Measurements from ENCODE around the gene PICK1. TPM values are rescaled to one million over a fixed set of nuclear protein-coding genes. Genes with fewer than 3 reads are reported as not detected.
"Not testable (repeated sequence)": the region's sequence is repeated elsewhere in the genome, so short reads cannot be mapped to it uniquely, and the experiment has no call there.

The PICK1 gene
- total RNA-seq, 2 donors from 2014 or later: 15.7 to 17.5 TPM

GRCh38 chr22:38029370-38029769, 27.8 kb upstream of the PICK1 start:
- intact Hi-C loops (cut with DNase I): no loop called here
- DNase-seq (ENCODE audit: low spot score): no peak

- DNase-seq (ENCODE audit: low spot score): no peak
- intact Hi-C loops (cut with DNase I): no loop called here
Observed at GRCh38 chr22:38029901-38030300, 27.3 kb upstream of the PICK1 start.

- DNase-seq (ENCODE audit: low spot score): no peak
- intact Hi-C loops (cut with DNase I): no loop called here
Observed at GRCh38 chr22:38030311-38031133, 26.7 kb upstream of the PICK1 start.

DNA sequence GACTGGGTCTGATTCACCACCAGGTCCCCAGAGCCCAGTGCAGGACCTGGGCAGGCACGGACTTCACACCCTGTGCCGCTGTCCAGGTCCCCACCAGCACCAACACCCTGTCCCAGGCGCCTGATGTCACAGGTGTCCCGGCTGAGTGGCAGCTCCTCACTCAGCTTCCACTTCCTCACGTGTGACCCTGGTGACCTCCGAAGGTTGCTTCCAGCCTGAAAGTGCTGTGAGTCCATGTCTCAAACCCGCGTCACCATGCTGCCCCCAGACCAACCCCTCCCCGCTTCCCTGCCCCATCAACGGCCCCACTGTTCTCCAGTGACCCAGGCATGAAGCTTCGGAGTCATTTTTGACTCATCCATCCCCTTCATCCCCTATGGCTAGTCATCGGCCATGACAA, 25.7 kb upstream of the PICK1 start:
- intact Hi-C loops (cut with DNase I): no loop called here

DNA sequence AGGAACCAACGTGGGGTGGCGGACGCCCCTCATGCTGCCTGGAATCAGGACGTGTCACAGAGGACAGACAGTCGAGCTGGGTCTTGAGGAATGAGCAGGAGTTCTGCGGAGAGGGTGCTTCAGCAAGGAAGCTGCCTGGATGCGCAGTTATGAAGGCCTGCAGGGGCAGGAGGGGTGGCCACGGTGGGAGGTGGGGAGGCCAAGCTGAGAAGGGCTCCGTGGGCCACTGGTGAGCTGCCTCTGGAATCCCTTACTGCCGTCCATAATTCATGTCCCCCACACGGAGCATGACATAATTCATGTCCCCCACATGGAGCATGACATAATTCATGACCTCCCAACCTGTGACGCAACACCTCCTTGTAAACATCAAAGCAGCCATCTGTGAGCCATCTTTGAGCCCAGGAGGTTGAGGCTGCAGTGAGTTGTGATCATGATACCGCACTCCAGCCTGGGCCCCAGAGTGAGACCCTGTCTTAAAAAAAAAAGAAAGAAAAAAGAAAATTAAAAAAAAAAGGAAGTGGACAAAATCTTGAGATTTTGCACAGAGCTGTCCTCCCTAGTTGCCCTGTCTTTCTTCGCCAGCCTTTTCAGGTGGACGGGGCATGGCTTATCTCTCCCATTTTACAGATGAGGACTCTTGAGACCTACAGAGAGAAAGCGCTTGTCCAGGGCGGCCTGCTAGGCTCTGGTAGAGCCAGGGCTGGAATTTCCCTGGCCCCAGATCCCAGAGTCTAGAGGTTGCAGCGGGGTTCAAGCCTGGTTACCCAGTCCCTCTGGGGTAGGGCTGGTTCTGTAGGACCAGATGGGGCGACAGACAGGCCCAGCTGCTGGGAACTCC, 24.3 kb upstream of the PICK1 start:
- no peak for DNase-seq (ENCODE audit: low spot score)
- intact Hi-C loops (cut with DNase I): no loop called here

More for the DNA sequence above, 25.7 kb upstream of the PICK1 start:
- DNase-seq (ENCODE audit: low spot score): no peak

DNA sequence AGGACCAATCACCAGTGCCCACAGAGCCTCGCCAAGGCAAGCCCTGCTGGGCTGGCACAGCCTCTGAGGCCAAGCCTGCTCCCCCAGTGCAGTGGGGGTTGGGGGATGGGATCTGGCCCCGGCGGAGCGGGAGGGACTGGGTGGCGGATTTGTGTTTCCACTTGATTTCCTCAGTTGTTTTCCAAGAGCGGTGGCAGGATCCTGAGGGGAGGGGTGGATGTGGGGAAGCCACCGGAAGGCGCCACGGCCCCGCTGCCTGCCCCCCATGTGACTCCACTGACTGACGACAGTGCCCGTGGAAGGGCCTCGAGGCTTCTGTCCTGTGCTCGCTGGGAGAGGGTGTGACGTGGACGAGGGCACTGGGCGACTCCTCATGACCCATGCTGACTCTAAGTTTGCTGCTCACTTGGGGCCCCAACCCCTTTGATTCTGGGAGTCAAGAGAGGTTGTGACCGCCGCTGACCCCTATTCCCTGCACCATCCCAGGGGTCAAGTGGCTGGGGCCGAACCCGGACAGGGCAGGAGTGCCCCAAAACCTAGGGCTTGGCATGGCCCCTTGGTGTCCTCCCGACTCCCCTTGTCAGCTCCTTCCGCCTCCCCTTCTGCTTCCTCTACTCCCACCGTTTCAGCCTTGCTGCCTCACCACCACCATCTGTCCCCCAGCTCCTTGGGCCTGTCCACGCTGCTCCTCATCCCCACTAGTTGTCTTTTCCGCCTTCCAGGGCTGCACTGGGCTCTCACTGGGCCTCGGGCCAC, 23.5 kb upstream of the PICK1 start:
- intact Hi-C loops (cut with DNase I): no loop called here
- DNase-seq (ENCODE audit: low spot score): no peak

DNA sequence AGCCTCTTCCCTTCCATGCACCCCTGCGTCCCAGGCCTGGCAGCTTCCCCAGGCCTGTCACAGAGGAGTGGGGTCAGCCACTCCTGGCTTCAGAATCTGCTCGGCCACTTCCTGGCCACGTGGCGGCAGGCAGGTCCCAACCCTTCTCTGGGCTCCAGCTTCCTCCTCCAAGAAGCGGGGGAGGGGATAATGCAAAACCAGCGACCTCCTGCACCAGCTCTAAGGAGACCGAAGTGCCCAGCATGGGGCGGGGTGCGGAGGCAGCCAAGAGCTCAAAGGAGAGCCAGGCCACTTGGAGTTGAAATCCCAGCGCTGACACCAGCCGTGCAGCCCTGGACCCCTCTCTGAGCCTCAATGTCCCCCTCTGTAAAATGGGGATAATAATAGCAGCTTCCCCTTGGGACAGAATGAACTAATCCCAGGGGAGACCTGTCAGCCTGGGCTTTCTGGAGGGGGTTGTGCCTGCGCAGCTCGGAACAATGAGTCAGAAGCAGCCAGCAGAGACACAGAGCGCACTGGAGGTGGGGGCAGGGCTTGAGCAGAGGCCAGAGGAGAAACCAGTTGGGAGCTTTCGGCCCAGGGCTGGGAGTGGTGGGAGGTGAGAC, 22.8 kb upstream of the PICK1 start:
- intact Hi-C loops (cut with DNase I): no loop called here
- DNase-seq (ENCODE audit: low spot score): peak; percentile 92

DNA sequence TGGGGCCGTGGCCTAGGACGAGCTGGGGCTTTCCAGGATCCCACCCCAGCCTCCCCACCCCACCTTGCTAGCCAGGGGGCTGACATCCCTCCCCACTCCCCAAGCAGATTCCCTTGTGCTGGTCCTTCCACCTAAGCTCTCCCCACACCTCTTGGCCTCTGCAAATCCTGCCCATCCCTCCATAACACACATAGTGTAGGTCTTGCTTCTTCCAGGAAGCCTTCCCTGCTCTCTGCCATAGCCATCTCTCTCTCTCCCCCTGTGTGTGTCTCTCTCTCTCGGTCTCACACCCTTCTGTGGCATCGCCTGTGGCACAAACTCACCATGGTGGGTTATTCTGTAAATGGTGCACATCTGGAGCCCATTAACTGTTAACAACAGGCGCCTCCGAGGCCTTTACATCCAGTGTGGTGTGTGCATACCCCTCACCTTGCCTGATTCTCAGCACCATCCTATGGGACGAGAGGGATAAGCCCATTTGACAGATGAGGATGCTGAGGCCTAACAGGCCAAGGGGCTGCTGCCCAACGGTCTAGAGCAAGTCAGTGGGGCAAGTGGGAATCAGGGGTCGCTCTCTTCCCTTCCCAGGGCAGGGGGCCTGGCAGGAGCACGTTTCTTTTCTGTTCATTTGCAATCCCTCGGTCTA, 22.2 kb upstream of the PICK1 start:
- intact Hi-C loops (cut with DNase I): no loop called here
- no peak for DNase-seq (ENCODE audit: low spot score)

DNA sequence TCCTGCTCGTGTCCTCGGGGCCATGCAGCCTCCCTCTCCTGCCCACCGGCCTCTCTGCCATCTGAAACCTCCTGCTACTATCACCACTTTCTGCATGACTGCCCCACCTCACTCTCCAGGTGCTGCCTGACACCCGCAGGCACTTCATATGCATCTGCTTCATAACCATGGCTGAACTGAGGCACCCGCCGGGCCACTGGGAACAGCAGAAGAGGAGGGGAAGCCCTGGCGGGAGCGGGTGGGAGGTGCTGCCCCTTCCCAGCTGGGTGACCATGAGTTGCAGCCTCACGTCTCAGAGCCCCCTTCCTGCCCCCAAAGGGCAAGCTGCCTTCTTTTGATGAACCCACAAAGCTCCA, 21.7 kb upstream of the PICK1 start:
- intact Hi-C loops (cut with DNase I): no loop called here

GRCh38 chr22:38036392-38037062, 20.7 kb upstream of the PICK1 start:
- no peak for DNase-seq (ENCODE audit: low spot score)
- intact Hi-C loops (cut with DNase I): no loop called here

More for the DNA sequence above, 21.7 kb upstream of the PICK1 start:
- no peak for DNase-seq (ENCODE audit: low spot score)

GRCh38 chr22:38037367-38038150, 19.6 kb upstream of the PICK1 start:
- intact Hi-C loops (cut with DNase I); DNase-seq (ENCODE audit: low spot score): not testable (repeated sequence)

DNA sequence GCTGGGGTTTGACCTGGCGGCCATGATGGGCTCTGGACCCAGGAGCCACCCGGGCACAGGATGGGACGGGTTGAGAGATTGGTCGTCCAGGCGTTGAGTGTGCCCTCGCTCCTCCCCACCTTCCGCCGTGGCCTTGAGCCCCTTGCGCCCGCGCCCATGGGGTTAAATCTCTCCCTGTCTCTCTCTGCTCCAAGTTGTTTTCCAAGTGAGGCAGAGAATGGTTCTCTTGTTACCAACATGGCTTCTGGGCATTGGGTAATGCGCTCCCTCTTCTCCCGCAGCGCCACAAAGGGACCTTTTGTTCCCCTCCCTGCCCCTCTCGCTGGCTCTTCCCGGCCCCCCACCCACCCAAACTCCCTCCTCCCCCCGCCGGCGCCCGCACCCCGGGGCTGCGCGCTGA, 18.8 kb upstream of the PICK1 start:
- intact Hi-C loops (cut with DNase I): no loop called here
- DNase-seq (ENCODE audit: low spot score): no peak

GRCh38 chr22:38038890-38039812, 18.1 kb upstream of the PICK1 start:
- DNase-seq (ENCODE audit: low spot score): no peak
- intact Hi-C loops (cut with DNase I): no loop called here

DNA sequence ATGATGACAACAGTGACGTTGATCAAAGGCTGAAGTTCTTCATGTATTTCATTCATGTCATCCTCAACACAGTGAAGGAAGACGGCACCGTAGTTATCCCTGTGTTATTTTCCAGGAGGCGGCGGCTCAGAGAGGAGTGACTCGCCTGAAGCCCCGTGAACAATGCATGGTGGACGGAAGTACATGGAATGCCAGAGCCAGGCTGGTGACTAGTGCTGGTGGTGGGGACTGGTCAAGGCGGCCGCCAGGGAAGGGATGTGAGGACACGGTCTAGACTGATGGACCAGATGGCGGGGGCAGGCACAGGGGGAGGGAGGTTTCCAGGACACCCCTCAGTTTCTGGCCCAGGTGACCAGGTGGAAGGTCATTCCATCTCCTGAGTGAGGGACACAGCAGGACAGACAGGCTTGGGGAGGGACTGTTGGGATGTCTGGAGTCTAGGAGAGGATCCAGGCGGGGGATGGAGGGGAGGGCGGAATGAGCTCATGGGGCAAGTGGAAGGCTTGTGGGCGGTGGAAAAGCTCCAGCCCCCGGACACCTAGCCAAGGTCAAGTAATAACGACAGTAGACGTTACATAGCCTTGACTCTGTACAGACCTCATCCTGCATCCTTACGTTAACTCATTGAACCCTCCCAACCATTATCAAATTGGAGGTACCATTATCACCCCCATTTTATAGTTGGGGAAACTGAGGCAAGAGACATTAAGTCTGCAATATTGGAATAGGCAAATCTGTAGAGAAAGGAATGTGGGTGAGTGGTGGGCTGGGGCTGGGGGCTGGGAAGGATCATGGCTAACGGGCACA, 16.0 kb upstream of the PICK1 start:
- intact Hi-C loops (cut with DNase I): loop anchor here in 1 of 2 donors (10.0 kb wide), 1 partner anchor 534 kb away; the partner anchor contains the start of gene DMC1
- DNase-seq (ENCODE audit: low spot score): no peak

DNA sequence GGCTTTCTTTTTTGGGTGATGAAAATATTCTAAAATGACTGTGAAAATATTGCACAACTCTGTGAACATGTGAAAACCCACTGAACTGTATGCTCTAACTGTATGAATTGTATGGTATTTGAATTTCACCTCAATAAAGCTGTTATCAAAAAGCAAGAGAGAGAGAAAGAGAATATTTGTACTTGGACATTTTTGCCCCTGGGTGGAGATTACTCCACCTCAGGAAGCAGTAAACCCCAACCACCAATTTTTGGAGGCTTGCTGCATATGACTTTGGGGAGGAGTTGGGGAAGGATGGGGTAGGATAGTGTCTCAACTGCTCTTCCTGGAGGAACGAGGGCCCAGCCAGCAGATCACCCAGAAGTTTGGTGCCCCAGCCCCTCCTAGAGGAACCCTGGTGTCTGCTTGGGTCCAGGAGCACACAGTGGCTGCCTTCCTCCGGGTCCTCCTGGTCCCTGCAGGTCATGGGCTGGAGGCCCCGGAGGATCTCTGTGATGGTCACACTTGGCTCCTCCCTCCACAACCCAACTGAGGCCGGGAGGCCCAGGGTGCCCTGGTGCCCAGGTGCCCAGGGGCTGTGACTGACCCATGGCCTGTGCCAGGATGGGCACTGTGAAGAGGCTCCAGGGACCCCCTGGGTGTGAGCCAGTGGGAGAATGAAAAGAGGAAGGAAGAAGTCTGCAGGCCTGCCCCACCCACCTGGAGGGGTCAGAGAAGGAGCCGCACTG, 15.3 kb upstream of the PICK1 start:
- DNase-seq (ENCODE audit: low spot score): no peak
- intact Hi-C loops (cut with DNase I): loop anchor here in 1 of 2 donors (10.0 kb wide), 1 partner anchor 533 kb away; the partner anchor contains the start of gene DMC1
